ENCODE data around the gene CCDC141. TPM values are rescaled to one million over a fixed set of nuclear protein-coding genes. Genes with fewer than 3 reads are reported as not detected.

Gene CCDC141
- total RNA-seq, 1 donor from 2014 or later = not detected

DNA sequence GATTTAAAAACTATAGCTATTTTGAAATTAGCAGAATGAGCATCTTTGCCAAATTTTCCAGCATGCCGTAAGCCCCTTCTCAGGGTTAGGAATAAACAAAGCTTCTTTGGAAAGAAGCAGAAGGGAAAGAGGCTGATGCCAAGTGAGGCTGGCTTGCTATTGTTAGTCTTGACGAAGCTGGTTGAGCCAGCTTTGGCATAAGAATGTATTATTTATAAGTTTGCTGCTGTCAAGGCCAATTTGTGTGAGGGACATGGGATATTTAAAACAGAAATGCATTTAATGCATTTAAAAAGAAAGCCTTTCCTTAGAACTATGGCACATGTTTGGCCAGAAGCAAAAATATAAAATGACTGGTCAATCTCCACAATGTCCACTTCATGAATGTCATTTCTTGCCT is 190.2 kb downstream of the CCDC141 start:
- Histone ChIP-seq H3K4me3 (ENCODE audit: low read depth, low read length) (no peak overlapping the region), H3K36me3 (ENCODE audit: control insufficient read depth, insufficient read depth, low read length) (no peaks in the 10 kb centered on the region), H3K27me3 (ENCODE audit: control insufficient read depth, insufficient read depth, low read length) (no peaks in the 10 kb centered on the region)
- TF ChIP-seq, protein P1, sequence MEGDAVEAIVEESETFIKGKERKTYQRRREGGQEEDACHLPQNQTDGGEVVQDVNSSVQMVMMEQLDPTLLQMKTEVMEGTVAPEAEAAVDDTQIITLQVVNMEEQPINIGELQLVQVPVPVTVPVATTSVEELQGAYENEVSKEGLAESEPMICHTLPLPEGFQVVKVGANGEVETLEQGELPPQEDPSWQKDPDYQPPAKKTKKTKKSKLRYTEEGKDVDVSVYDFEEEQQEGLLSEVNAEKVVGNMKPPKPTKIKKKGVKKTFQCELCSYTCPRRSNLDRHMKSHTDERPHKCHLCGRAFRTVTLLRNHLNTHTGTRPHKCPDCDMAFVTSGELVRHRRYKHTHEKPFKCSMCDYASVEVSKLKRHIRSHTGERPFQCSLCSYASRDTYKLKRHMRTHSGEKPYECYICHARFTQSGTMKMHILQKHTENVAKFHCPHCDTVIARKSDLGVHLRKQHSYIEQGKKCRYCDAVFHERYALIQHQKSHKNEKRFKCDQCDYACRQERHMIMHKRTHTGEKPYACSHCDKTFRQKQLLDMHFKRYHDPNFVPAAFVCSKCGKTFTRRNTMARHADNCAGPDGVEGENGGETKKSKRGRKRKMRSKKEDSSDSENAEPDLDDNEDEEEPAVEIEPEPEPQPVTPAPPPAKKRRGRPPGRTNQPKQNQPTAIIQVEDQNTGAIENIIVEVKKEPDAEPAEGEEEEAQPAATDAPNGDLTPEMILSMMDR (IDR thresholded peaks at IDR 0.05; ENCODE audit: insufficient read depth, low read length, poor library complexity, severe bottlenecking) = no peak
- DNase-seq (ENCODE audit: low read depth) = no peak

DNA sequence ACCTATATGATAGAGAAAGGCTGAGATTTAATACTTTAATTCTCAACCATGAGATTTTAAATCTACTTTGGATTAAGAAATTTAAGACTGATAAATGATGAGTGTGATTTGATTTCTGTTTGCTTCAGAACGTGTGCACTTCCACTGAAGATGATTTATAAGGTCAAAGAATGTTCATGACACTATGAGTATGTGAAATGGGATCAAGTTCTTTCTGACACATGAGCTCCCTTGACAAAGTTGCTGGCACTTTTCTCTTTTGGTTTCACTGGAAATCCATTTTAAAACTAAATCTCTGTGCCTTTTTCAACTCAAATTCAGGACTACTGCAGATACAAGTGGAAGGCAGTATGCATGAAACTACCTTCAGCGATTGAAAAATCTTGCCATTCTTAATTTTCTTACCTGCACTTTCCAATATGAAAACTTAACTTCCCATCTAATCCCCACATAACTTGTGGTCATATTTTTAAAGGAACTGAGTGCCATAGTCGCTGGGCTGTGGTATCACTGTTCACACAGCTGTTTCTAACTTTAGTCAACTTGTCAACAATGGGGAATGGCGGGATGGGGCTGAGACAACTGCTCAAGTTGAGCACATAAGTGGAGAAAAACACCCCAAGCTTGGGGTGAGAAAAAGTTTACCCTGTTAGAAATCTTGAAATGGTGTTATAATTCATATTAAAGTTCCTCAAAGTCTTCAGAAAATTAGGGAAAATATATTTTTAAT is 190.9 kb downstream of the CCDC141 start:
- no peaks in the 10 kb centered on the region for H3K36me3 ChIP-seq (ENCODE audit: control insufficient read depth, insufficient read depth, low read length)
- H3K4me3 ChIP-seq (ENCODE audit: low read depth, low read length) = no peak overlapping the region
- no peak for DNase-seq (ENCODE audit: low read depth)
- no peaks in the 10 kb centered on the region for H3K27me3 ChIP-seq (ENCODE audit: control insufficient read depth, insufficient read depth, low read length)
- TF ChIP-seq, protein P1 (IDR thresholded peaks at IDR 0.05; ENCODE audit: insufficient read depth, low read length, poor library complexity, severe bottlenecking) = no peak

DNA sequence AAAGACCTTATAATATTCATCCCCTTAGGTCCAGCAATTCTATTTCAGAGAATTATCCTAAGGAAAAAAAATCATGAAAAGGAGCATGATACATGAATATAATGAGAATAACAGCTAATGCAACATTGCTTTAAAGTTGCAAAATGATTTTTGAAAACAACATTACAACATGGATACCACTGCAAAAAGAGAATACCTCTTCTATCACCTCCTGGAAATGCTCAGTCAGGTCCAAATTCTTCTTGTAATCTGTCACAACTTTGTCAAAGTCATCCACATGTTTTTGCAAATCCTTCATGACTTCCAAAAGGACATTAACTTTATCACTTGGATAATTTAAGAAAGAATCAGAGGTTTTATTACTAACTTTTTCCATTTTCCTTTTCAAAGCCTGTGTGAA is 194.8 kb downstream of the CCDC141 start:
- TF ChIP-seq, protein P1 (IDR thresholded peaks at IDR 0.05; ENCODE audit: insufficient read depth, low read length, poor library complexity, severe bottlenecking) = no peak
- H3K27me3 ChIP-seq (ENCODE audit: control insufficient read depth, insufficient read depth, low read length) = no peaks in the 10 kb centered on the region
- DNase-seq (ENCODE audit: low read depth) = no peak

DNA sequence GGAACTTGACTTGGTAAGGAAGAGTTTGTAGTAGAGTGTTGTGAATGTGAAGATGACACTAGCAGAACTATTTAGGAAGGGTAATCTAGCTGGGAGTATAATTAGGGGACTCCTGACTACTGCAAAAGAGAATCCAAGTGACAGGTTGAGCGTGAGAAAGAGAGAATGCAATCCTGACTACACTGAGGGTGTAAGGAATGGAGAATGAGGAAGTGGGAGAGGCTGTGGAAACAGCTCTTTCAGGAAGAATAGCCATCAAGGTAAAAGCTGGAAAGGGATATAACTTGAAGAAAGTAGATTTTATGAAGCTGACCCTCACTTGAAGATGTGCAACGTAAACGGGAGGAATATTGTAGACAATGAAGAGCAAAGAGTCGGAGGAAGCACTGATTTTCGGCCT is 201.6 kb downstream of the CCDC141 start:
- TF ChIP-seq, protein P1 (IDR thresholded peaks at IDR 0.05; ENCODE audit: insufficient read depth, low read length, poor library complexity, severe bottlenecking) = no peak
- DNase-seq (ENCODE audit: low read depth) = no peak
- H3K27me3 ChIP-seq (ENCODE audit: control insufficient read depth, insufficient read depth, low read length) = no peaks in the 10 kb centered on the region

More for the DNA sequence above, 194.8 kb downstream of the CCDC141 start:
- Histone ChIP-seq H3K4me3 (ENCODE audit: low read depth, low read length) (no peak overlapping the region), H3K36me3 (ENCODE audit: control insufficient read depth, insufficient read depth, low read length) (no peaks in the 10 kb centered on the region)

DNA sequence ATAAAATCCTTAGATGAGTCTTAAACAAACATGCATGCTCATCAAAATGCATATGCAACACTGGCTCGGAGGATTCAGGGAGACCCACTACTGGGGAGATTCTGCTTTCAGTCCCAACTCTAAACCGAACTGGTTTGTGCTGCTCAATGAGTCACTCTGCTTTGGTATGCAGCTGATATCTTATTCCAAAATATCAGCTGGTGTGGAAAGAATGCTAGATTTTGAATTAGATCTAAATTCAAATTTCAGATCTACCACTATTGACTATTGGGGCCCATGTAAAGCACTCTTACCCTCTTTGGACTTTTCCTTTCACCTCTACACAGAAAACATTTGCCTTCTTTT is 203.5 kb downstream of the CCDC141 start:
- no peaks in the 10 kb centered on the region for H3K36me3 ChIP-seq (ENCODE audit: control insufficient read depth, insufficient read depth, low read length)
- H3K27me3 ChIP-seq (ENCODE audit: control insufficient read depth, insufficient read depth, low read length) = no peaks in the 10 kb centered on the region
- TF ChIP-seq, protein P1 (IDR thresholded peaks at IDR 0.05; ENCODE audit: insufficient read depth, low read length, poor library complexity, severe bottlenecking) = no peak
- no peak overlapping the region for H3K4me3 ChIP-seq (ENCODE audit: low read depth, low read length)
- DNase-seq (ENCODE audit: low read depth) = no peak

More for the DNA sequence above, 201.6 kb downstream of the CCDC141 start:
- H3K4me3 ChIP-seq (ENCODE audit: low read depth, low read length) = no peak overlapping the region
- no peaks in the 10 kb centered on the region for H3K36me3 ChIP-seq (ENCODE audit: control insufficient read depth, insufficient read depth, low read length)

Data from kidney epithelial cell (primary cell).